ENCODE measurements around the gene ARF1.

Gene ARF1

DNA sequence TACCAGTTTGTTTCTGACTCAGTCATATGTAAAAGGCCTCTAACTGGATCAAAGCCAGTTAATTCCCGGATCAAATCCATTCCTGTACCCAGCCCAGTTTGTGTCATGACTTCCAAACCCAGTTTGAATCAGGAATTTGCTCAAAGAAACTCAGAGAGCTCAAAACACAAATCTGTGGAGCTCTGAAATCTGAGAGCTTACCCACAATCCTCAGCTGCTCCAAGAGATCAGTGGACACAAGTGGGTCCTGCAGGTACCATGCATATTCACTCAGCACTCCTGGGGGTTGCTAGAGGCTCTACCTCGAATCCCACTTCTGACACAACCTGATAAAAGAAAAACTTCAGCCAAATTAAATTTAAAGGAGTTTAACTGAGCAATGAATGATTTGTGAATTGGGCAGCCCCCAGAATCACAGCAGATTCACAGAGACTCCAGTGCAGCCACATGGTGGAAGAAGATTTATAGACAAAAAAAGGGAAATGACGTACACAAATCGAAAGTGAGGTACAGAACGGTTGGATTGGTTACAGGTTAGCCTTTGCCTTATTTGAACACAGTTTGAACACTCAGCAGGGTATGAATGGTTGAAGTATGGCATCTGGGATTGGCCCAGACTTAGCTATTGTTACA lies 38.5 kb downstream of the ARF1 start:
- no peak for DNase-seq (ENCODE audit: low read depth, low spot score)

DNA sequence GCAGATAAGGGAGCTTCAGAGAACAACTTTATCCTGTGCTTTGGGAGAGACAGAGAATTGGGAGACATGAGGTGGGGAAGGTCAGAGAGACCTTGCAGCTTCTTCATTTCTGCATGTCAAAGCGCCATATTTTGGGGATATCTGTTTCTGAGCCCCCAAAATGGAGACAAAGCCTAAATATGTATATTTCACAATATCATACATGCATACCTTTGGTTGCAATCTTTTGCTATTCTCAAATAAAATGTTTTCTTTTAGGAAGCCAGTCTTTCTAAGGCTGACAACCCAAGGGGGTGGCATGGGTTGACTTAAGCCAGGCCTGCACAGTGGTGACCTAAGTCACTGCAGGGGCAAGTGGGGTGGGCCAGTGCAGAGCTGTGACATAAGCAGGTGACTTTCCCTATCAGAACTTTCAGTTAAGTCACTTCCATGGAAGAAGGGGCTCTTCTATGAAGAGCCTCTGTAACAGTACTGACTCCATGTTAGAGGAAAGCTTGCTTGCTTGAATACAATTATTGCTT lies 40.5 kb downstream of the ARF1 start:
- no peak for DNase-seq (ENCODE audit: low read depth, low spot score)

DNA sequence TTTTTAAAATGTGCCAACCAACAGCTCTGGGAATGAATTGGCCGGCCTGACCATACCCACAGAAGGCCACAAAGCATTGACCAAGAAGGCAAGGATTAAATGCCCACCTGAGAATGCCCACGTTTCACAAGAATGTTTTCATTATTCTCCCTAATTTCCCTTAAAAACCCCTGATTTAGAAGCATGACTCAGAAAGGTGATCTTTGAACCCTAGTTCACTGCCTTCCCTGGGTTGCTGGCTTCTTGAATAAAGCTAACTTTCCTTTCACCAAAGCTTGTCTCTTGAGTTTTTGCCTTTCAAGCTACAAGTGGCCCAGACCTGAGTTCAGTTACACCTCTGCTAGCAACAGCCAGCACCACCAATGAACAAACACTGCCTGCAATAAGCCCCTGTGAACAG lies 41.0 kb downstream of the ARF1 start:
- DNase-seq (ENCODE audit: low read depth, low spot score): no peak

DNA sequence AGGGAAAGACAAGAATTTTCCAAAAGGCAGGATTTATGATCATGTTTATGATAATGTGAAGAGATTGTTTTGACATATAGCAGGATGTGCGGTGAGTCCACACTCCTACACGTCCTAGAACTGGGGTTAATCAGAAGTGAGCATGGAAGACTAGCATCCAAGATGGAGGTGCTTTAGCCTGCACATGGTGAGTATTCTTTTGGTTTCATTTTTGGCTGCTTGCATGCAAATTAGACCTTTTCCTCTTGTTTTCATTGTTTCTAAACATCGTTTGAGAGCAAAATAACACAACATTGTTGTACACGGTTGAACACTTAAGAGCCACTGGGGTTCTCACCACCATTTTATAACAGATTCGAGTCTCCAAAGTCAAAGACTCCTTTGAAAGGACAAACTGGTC lies 42.7 kb downstream of the ARF1 start:
- DNase-seq (ENCODE audit: low read depth, low spot score): no peak

DNA sequence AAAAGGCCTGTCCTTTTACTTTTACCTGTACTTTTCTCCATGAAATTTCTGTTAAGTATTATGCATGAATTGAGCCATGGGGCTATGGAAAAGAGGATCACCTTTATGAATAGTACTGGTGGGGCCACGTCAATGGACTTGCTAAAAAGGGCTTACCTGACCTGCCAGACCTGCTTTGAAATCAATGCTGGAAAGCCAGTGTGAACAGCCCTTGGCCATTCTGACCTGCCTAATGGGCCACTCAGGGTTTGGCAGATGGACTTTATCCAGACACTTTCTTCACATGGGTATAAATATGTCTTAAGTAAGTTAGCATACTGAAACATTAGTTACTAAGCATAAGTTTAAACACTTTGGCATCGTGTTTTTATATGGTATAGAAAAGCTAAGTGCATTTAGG lies 49.3 kb downstream of the ARF1 start:
- DNase-seq (ENCODE audit: low read depth, low spot score): no peak

DNA sequence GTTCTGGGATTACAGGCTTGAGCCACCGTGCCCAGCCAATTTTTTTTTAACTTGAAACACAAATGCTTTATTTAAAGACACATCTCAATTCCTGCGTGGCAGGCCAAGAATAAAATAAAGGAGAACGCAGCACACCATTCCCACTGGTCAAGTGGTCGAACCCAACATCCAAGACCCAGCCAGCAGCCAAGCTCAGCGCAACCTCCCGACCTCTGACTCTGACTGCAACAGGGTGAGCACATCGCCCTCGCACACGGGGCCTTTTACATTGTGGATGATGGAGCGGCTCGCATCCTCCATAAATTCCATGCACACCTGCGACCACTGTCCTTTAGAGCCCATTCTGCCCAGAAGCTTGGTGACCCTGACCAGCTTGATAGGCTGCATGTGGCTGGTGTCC lies 52.1 kb downstream of the ARF1 start:
- no peak for DNase-seq (ENCODE audit: low read depth, low spot score)

DNA sequence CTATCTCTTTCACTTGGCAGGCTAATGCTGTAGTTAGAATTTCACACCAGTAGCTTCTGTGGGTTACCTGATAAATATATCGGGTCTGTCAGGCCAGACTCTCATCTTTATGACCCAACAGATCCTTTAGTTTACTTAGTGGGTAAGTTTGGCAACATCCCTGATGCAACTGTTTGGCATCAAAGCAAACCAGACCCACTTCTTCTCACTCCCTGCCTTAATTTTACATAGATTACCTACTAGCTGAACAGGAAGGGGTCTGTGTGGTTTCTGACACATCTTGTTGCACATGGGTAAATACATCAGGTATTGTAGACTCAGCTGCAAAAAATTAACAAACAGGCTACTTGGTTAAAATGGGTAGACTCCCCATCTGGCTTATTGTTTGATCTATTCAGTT lies 54.4 kb downstream of the ARF1 start:
- DNase-seq (ENCODE audit: low read depth, low spot score): no peak

DNA sequence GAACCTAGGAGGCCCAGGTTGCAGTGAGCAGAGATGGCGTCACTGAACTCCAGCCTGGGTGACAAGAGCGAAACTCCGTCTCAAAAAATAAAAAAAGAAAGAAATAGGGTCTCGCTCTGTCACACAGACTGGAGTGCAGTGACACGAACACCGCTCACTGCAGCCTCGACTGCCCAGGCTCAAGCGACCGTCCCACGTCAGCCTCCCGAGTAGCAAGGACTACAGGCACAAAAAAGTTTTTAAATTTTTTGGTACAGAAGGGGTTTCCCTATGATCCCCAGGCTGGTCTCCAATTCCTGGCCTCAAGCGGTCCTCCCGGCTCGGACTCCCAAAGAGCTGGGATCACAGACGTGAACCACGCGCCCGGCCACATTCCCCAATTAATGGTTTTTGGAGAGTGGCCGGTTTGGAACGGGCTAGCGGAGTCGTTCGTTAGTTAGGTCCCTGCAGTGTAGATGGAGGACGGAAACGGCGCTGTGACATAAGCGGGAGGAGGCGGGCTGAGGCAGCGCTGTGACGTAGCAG lies 57.0 kb downstream of the ARF1 start:
- no peak for DNase-seq (ENCODE audit: low read depth, low spot score)

DNA sequence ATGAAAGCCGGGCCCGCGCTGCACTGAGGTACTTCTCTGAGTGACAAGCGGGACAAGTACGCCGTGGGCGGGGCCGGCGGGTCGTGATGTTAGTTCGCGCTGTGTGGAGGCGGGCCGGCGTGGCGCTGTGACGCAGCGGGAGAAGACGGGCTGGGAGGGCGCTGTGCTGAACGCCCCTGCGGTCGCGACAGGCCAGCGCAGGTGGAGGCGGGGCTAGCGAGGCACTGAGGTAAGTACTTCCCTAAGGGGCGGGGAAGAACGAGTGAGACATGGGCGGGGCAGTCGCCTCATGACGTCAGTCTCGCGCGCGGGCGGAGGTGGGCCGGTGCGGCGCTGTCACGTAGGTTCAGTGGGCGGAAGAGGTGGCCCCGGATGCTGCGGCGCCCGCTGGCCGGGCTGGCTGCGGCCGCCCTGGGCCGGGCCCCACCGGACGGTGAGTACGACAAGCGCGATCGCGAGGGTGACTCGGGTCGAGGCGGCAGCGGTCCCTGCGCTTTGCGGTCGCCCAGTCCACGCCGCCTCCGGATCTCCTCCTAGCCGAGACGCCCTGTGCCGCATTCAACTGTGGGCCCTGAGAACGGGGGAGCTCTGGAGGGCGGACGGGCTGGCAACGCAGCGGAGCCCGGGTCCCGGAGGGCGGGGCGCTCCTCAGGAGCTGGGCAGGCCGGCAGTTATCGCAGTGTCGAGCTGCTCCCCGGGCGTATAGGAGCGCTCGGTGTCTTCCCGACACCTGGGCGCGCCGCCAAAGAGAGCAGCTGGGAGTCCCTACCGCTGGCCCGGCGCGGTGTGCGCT lies 57.6 kb downstream of the ARF1 start, which contains the start of gene GUK1:
Gene GUK1, plus strand, starts transcription at position 349 of the 793 bp plus-strand sequence. Its CDS starts 24 bp downstream, at position 373.
- peak; percentile 100 for DNase-seq (ENCODE audit: low read depth, low spot score)

DNA sequence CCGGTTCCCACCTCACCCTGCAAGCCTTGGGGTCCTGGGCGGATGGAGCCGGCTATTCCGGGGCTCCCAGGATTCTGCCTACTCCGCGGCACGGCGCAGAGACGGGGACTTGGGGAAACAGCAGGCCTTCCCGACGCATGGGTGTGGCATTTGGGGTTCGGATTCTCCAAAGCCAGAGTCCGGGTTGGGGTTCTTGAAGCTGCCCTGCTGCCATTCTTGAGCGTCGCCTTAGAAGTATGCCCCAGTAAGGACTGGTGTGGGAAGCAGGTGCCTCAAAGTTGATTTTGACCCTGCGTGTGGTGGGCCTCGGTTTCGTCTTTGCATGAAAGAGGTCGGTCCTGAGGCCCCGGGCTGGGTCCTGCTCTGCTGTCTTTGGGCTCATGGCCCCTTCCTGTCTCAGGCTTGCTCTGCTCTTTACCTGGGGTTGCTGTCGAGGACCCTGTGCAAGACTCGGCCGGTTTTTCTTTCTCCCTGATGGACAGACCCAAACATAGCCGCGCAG lies 58.3 kb downstream of the ARF1 start:
- DNase-seq (ENCODE audit: low read depth, low spot score): no peak

DNA sequence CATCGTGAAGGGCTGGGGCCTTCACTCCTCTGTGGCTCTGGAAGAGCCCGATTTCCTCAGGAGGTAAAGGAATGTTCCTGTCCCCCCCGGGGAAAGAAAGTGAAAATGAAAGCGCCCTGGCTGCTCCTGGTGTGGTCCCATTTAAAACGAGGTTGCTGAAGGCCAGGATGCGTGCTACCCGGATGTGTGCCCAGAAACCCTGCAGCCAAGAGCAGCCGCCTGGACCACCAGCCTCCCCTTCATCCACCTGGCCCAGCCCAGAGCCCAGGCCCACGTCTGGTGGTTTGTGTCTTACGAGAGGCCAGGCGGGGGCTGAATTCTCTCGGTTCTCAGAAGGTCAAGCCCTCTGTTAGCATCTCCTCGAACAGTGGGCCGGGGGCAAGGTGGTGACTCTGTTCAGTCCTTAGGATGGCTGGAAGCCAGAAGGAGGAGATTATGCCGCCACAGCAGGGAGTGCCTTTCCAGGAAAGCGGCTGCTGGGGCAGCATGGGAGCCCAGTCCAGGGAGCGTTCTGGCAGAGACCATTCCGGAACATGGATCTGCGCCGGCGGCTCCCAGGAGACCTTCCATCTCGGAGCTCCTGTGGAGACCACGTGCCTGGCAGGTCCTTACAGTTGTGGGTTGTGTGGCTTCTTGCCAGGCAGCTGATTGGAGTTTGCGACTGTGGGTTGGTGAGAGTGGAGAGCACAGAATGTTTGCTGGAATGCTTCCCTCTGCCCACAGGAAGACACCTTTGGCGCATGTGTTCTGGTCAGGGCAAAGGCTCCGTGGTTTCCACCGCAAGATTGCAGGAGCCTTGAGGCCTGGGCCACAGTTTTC lies 58.9 kb downstream of the ARF1 start:
- peak; percentile 49 for DNase-seq (ENCODE audit: low read depth, low spot score)

DNA sequence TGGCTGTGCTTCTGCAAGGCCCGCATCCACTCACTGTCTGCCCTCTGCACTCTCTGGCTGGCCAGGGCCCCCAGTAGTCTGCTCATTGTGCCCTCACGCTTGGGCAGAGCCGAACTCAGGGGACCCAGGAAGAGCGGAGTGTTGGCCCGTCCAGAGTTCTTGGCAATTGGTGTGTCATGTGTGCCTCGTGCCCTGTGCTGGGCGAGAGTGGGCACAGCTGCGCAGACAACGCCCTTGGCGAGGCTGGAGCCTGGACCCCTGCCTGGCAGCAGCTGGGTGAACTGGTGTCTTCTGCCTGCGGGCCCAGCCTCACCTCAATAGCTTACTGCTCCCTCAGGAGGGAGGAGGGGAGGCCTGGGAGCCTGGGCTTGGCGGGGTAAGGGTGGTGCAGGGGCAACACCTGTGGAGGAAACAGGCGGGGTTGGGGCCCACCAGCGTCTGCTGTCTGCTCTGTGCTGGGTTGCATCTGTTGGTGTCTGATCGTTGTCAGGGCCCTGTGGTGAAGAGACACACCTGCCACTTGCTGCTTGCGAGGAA lies 59.7 kb downstream of the ARF1 start:
- no peak for DNase-seq (ENCODE audit: low read depth, low spot score)

DNA sequence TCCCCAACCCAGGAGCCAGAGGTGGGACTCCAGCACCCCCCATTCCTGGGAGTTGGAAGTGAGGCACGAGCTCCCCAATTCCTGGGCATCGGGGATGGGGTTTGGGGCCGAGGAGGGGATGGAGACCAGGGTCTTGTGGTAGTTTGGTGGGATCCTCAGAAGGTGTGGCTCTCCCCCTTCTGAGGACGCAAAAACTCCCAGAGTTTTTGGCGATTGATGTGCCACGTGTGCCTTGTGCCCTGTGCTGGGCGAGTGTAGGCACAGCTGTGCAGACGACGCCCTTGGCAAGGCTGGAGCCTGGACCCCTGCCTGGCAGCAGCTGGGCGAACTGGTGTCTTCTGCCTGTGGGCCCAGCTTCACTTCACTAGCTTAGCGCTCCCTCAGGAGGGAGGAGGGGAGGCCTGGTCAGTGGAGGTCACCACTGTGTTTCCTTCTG lies 60.2 kb downstream of the ARF1 start:
- no peak for DNase-seq (ENCODE audit: low read depth, low spot score)

DNA sequence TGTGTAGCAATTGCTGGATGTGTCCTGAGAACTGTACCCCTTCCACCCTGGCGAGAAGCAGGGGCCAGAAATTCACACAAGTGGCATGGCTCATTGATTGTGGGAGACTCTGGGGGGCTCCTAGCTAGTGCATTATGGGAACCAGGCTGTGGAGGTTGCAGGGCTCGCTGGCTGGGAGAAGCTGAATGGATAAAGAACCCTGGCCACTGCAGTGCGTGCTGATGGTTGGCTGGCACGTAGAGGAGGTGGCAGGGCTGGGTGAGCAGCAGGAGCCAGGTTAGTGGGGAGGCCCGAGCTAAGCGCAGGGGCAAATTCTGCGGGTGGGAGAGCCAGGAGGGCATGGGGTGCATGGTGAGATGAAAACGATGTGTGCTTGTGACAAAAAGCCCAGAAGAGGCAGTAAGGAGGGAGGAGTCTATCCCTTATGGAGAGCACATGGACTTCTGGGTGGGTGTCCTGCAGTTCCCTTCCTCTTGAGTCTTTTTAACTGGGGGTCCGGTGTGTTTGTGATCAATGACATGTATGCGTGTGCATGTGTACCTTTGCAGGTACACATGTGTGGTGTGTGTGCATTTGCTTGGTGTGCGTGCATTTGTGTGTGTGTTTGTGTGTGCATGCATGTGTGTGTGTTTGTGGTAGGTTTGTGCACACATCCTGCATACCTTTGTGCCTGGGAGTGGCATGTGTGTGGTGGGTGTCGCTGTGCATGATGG lies 61.1 kb downstream of the ARF1 start:
- DNase-seq (ENCODE audit: low read depth, low spot score): no peak

DNA sequence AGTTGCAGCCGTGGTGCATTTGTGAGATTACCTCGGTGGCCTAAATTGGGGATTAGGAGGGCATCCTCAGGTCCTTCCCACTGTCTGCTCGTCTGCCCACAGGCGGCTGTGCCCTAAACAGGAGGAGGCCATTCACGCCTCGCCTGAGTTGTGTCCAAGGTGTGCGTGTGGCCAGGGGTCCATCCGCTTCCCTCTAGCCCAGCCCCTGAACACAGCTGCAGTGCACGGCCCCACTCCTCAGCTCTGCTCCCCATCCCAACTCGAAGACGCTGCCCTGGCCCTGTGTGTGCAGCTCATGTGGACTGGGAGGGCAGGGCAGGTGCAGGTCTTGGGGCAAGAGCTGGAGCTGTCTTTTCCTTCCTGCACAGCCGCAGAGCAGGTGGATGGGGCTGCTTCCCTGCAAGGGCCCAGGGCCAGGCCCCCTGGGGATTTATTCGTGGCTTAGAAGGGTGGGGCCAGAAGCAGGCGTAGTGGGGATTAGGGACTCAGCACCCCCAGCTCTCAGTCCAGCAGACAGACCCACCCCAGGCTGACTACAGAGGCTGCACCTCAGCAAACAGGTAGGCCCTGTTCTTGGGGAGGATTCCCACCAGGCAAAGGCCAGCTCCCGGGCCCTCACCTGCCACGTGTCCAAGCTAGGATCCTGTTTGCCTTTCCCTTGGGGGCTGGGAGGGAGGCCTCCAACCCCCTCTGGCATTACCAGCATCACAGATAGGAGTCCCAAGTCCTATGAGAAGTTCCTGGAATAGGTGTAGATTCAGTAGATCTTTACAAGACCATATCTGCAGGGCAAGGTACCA lies 61.9 kb downstream of the ARF1 start:
- DNase-seq (ENCODE audit: low read depth, low spot score): no peak

DNA sequence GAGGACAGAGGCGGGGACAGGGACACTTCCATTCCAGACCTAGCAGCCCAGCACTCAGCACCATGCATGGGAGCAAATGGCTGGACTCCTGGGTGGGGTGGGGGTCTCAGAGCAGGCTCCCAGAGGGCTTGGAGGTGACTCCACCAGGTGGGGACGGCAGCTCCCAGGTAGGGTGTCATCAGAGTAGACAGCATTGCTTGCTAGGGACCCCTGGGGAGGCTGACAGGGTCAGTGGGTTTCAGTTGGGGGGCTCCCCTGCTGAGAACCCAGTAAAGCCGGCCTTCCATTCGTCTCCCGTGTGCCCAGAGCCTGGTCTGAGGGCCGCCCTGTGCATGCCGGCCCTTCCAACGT lies 62.5 kb downstream of the ARF1 start:
- DNase-seq (ENCODE audit: low read depth, low spot score): no peak

DNA sequence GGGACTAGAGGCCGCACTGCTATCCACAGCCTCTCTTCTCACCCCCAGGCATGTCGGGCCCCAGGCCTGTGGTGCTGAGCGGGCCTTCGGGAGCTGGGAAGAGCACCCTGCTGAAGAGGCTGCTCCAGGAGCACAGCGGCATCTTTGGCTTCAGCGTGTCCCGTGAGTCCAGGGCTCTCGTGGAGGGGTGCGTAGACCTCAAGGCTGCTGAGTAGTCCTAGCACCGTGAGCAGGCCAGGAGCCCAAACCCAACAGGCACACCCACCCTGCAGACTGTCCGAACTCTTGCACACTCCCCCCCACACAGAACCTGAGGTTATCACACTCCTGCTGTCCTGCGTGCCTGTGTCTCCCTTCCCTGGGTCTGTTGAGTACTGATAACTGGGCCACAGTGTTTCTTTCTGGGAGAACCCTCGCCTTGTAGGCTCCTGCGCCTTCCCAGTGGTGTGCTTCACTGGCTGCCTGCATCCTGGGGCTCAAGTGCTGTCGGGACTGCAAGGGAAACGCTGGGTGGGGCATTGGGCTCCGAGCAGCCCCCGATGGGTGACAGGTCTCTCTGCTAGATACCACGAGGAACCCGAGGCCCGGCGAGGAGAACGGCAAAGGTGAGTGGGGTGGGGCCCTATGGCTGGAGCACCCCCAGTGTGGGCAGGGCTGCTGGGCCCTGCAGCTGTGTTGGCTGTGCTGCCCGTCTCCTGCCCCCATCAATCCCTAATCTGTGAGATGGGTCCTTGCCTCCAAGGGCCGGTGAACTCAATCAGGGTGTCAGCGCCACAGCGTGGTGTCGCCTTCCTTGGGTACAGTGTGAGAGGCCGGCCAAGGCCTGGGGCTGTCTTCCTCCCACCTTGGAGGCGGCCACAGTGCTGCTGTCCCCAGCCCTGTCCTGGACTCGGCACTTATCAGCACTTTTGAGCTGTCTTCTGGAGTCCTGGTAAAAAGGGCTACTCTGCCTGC lies 63.2 kb downstream of the ARF1 start:
- no peak for DNase-seq (ENCODE audit: low read depth, low spot score)

DNA sequence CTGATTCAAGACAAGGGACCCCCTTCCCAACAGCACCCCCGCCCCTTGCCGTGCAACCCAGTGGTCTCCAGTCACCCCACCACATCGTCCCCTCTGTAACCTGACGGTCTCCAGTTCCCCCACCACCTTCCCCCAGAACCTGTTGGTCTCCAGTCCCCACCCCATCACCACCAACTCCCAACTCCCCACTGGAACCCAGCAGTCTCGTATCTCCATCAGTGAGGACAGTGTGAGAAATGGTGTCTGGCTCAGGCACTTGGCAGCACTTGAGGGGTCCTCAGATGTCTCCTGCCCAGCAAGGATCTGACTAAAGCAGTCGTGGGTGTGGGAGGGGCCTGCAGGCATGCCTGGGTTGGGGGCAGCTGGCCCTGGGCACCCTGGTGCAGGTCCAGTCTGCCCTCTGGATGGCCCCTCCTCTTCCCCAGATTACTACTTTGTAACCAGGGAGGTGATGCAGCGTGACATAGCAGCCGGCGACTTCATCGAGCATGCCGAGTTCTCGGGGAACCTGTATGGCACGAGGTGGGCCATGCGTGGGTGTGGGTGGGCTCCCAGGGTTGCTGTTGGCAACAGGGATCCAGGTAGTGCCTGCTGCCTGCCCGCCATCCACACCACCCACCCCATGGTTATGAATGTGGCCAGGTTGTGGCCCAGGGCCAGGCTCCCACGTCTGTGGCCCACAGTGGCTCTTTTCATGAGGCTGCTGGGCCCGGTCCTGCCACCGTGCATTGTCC lies 64.1 kb downstream of the ARF1 start:
- no peak for DNase-seq (ENCODE audit: low read depth, low spot score)
